H1 (cell line): Measurements from ENCODE around the gene MRPS27. TPM values are rescaled to one million over a fixed set of nuclear protein-coding genes. Genes with fewer than 3 reads are reported as not detected.

Experiments used
- CTCF ChIA-PET: fragments of 300-600 bp; sonication (Branson Sonifier 250); formaldehyde crosslinking; loops from one replicate; lab custom pipeline; 2021; ENCODE audit not compliant: partially characterized antibody; lab: Charles Lee
- POLR2A ChIA-PET: fragments of 300-600 bp; sonication (Branson Sonifier 250); formaldehyde crosslinking; loops from one replicate; lab custom pipeline; 2021; ENCODE audit warnings: inconsistent platforms; ENCODE audit not compliant: partially characterized antibody; lab: Charles Lee
- DNase-seq, 2 experiments: peaks; one replicate each; pipeline versions ENCODE4 v3.0.0 to v3.0.0-alpha.2; 2010 to 2022; ENCODE audit warnings: low spot score in 2 of 2, low read depth in 1 of 2, mixed read lengths in 1 of 2
- FAIRE-seq: peaks from 2 replicates; lab custom pipeline; 2011; peaks lifted over from hg19 to GRCh38; lab: Jason Lieb, UNC
- H2AFZ ChIP-seq: 2 replicates; pipeline ENCODE4 v1.8.1; 2012; ENCODE audit warnings: low read length, inconsistent platforms
- H2AK5ac ChIP-seq: 2 replicates; pipeline ENCODE4 v1.6.1; 2013; ENCODE audit warnings: low read depth, low read length
- H2BK120ac ChIP-seq: replicated peaks from 2 replicates; pipeline ENCODE3; 2013; ENCODE audit warnings: low read depth, low read length, inconsistent platforms
- H2BK12ac ChIP-seq: 2 replicates; pipeline ENCODE4 v1.6.1; 2013; ENCODE audit warnings: low read depth, low read length
- H2BK15ac ChIP-seq: 2 replicates; pipeline ENCODE4 v1.6.1; 2013; ENCODE audit warnings: low read length
- H2BK20ac ChIP-seq: 2 replicates; pipeline ENCODE4 v1.6.1; 2013; ENCODE audit warnings: low read length
- H2BK5ac ChIP-seq: 2 replicates; pipeline ENCODE4 v1.6.1; 2013; ENCODE audit warnings: low read depth, low read length
- H3K14ac ChIP-seq: 2 replicates; pipeline ENCODE4 v1.6.1; 2013; ENCODE audit warnings: inconsistent platforms; ENCODE audit not compliant: insufficient read length
- H3K18ac ChIP-seq: 2 replicates; pipeline ENCODE4 v1.6.1; 2013; ENCODE audit warnings: low read length; ENCODE audit errors: extremely low read depth
- H3K23ac ChIP-seq: 2 replicates; pipeline ENCODE4 v1.6.1; 2013; ENCODE audit warnings: inconsistent platforms; ENCODE audit not compliant: insufficient read length
- H3K23me2 ChIP-seq: 2 replicates; pipeline ENCODE4 v1.6.1; 2013; ENCODE audit warnings: low read depth, low read length
- H3K27ac ChIP-seq: 2 replicates; pipeline ENCODE4 v1.6.1; 2011; ENCODE audit warnings: low read depth, low read length, inconsistent platforms
- H3K27me3 ChIP-seq, 4 experiments: replicated peaks in 1 of 4; 1 replicate in 1 of 4; 2 replicates in 3 of 4; pipeline versions ENCODE4 v1.6.1 to v1.8.1; 2011 to 2013; ENCODE audit warnings: low read length in 3 of 4, mild to moderate bottlenecking in 3 of 4, inconsistent platforms in 2 of 4, mixed read lengths in 2 of 4, moderate library complexity in 1 of 4; ENCODE audit not compliant: control insufficient read depth in 3 of 4, insufficient read depth in 3 of 4; ENCODE audit errors: extremely low read depth in 1 of 4
- H3K36me3 ChIP-seq, 4 experiments: 2 replicates each; pipeline versions ENCODE4 v1.6.1 to v1.8.1; 2011 to 2013; ENCODE audit warnings: mild to moderate bottlenecking in 4 of 4, low read length in 3 of 4, moderate library complexity in 2 of 4, control low read depth in 1 of 4, inconsistent platforms in 1 of 4; ENCODE audit not compliant: insufficient read depth in 4 of 4, control insufficient read depth in 2 of 4
- H3K4ac ChIP-seq: replicated peaks from 2 replicates; pipeline ENCODE3; 2013; ENCODE audit warnings: low read length, low read depth, mixed read lengths, inconsistent platforms; ENCODE audit not compliant: insufficient read length
- H3K4me1 ChIP-seq, 4 experiments: replicated peaks in 1 of 4; 1 replicate in 1 of 4; 2 replicates in 3 of 4; pipeline versions ENCODE4 v1.6.1 to v1.8.1; 2011 to 2013; ENCODE audit warnings: low read length in 3 of 4, inconsistent platforms in 2 of 4, mixed read lengths in 1 of 4; ENCODE audit not compliant: insufficient read depth in 4 of 4, control insufficient read depth in 3 of 4
- H3K4me2 ChIP-seq, 2 experiments: 2 replicates each; pipeline versions ENCODE4 v1.6.1 to v1.8.1; 2011 to 2013; ENCODE audit warnings: low read depth in 2 of 2, low read length in 2 of 2, control low read depth in 1 of 2, inconsistent platforms in 1 of 2, mild to moderate bottlenecking in 1 of 2; ENCODE audit not compliant: insufficient read depth in 1 of 2
- H3K4me3 ChIP-seq, 4 experiments: fragments of 200-600, 300-600 bp in 1 of 4; sonication (generic), shearing (Covaris generic), sonication (Bioruptor Twin) in 1 of 4; 2 replicates each; pipeline versions ENCODE4 v1.5.1 to v1.8.1; 2011 to 2016; ENCODE audit warnings: low read length in 4 of 4, low read depth in 3 of 4, control low read depth in 2 of 4, inconsistent platforms in 2 of 4, mild to moderate bottlenecking in 2 of 4, mixed read lengths in 1 of 4, moderate library complexity in 1 of 4; ENCODE audit not compliant: insufficient read depth in 2 of 4; ENCODE audit errors: extremely low read depth in 1 of 4
- H3K56ac ChIP-seq: replicated peaks from 2 replicates; pipeline ENCODE3; 2013; ENCODE audit warnings: low read depth, mild to moderate bottlenecking, mixed read lengths, low read length, inconsistent platforms; ENCODE audit not compliant: insufficient read length
- H3K79me1 ChIP-seq: 2 replicates; pipeline ENCODE4 v1.6.1; 2013; ENCODE audit warnings: low read depth, low read length, control low read depth
- H3K79me2 ChIP-seq, 2 experiments: 2 replicates each; pipeline versions ENCODE4 v1.6.1 to v1.8.1; 2012 to 2013; ENCODE audit warnings: low read length in 2 of 2, mild to moderate bottlenecking in 2 of 2, inconsistent platforms in 1 of 2; ENCODE audit not compliant: insufficient read depth in 2 of 2, control insufficient read depth in 1 of 2
- H3K9ac ChIP-seq, 4 experiments: replicated peaks in 1 of 4; 1 replicate in 1 of 4; 2 replicates in 3 of 4; pipeline versions ENCODE4 v1.6.1 to v1.8.1; 2011 to 2013; ENCODE audit warnings: low read depth in 3 of 4, low read length in 3 of 4, control low read depth in 2 of 4, mild to moderate bottlenecking in 2 of 4, moderate library complexity in 2 of 4, inconsistent platforms in 1 of 4; ENCODE audit errors: extremely low read depth in 1 of 4
- H3K9me3 ChIP-seq, 2 experiments: 2 replicates each; pipeline versions ENCODE4 v1.6.1 to v1.8.1; 2012 to 2013; ENCODE audit warnings: mild to moderate bottlenecking in 2 of 2, moderate library complexity in 2 of 2, control low read depth in 1 of 2, inconsistent platforms in 1 of 2, low read depth in 1 of 2, low read length in 1 of 2, mixed read lengths in 1 of 2; ENCODE audit not compliant: insufficient read depth in 2 of 2
- H4K20me1 ChIP-seq, 2 experiments: replicated peaks in 1 of 2; 2 replicates each; pipeline versions ENCODE3 to v1.8.1; 2011 to 2013; ENCODE audit warnings: inconsistent platforms in 2 of 2, low read length in 2 of 2, mild to moderate bottlenecking in 1 of 2; ENCODE audit not compliant: insufficient read depth in 2 of 2, control insufficient read depth in 1 of 2
- H4K5ac ChIP-seq: 2 replicates; pipeline ENCODE4 v1.6.1; 2013; ENCODE audit warnings: low read length, low read depth, mixed read lengths, inconsistent platforms; ENCODE audit not compliant: insufficient read length
- H4K8ac ChIP-seq: 2 replicates; pipeline ENCODE4 v1.8.0; 2013; ENCODE audit warnings: mild to moderate bottlenecking, moderate library complexity, low read length, inconsistent platforms; ENCODE audit not compliant: insufficient read depth; ENCODE audit errors: extremely low read depth
- H4K91ac ChIP-seq: replicated peaks from 2 replicates; pipeline ENCODE3; 2013; ENCODE audit warnings: low read length, mixed read lengths, inconsistent platforms; ENCODE audit not compliant: insufficient read length
- BCL11A ChIP-seq, 2 experiments: IDR thresholded peaks; one replicate each; pipeline ENCODE4 v1.6.1; 2011; ENCODE audit warnings: low read depth in 2 of 2, low read length in 2 of 2, mild to moderate bottlenecking in 2 of 2
- CHD1 ChIP-seq: IDR thresholded peaks from 2 replicates; pipeline ENCODE4 v1.6.1; 2012; ENCODE audit warnings: low read depth, low read length, improper control_type of control experiment
- CTCF ChIP-seq, 3 experiments: IDR thresholded peaks; 1 replicate in 2 of 3; 2 replicates in 1 of 3; pipeline versions ENCODE4 v1.5.1 to v1.6.1; 2011; ENCODE audit warnings: low read length in 3 of 3, mild to moderate bottlenecking in 3 of 3, inconsistent platforms in 2 of 3, low read depth in 1 of 3, moderate library complexity in 1 of 3; ENCODE audit not compliant: insufficient read depth in 1 of 3; ENCODE audit errors: control extremely low read depth in 1 of 3
- RBBP5 ChIP-seq: IDR thresholded peaks from 2 replicates; pipeline ENCODE4 v1.7.1; 2012; ENCODE audit warnings: low read depth, mild to moderate bottlenecking, inconsistent platforms, low read length, moderate library complexity, borderline replicate concordance
- SIRT6 ChIP-seq: IDR thresholded peaks from one replicate; pipeline ENCODE4 v1.7.1; 2012; ENCODE audit warnings: low read length, inconsistent platforms
- SIX5 ChIP-seq: IDR thresholded peaks from 2 replicates; pipeline ENCODE4 v1.6.1; 2011; ENCODE audit warnings: mild to moderate bottlenecking, low read depth, low read length
- SP2 ChIP-seq: IDR thresholded peaks from 2 replicates; pipeline ENCODE4 v1.6.1; 2012; ENCODE audit warnings: mild to moderate bottlenecking, low read length, inconsistent platforms
- WGBS, 2 experiments: shearing (Covaris generic) in 1 of 2; methylation state at CpG; one replicate each; pipeline versions ENCODE4 v1.1.6 to v1.1.7; 2013 to 2015; ENCODE audit warnings: low lambda C conversion rate in 2 of 2, mixed read lengths in 2 of 2, inconsistent platforms in 1 of 2, low coverage in 1 of 2, missing lambda C conversion rate in 1 of 2; ENCODE audit not compliant: insufficient replicate concordance in 2 of 2, insufficient coverage in 1 of 2, insufficient read length in 1 of 2; ENCODE audit errors: extremely low coverage in 1 of 2, missing lambda C conversion rate in 1 of 2; 5-methylcytosine and 5-hydroxymethylcytosine counted together
- polyA plus RNA-seq, 7 experiments: library from polyadenylated mRNA; depleted of rRNA in 3 of 7; stranded (reverse) in 5 of 7; unstranded in 2 of 7; fragments of >200 nt in 5 of 7; fragments of 200-250 nt in 2 of 7; gene quantifications; 1 replicate in 5 of 7; 2 replicates in 1 of 7; 4 replicates in 1 of 7; pipeline versions ENCODE4 v1.2.1 to v1.2.3, GENCODE V29; 2011 to 2013; ENCODE audit warnings: missing spikeins in 2 of 7, mixed read lengths in 2 of 7
- total RNA-seq: library from RNA; stranded (reverse); fragmentation: NEBNext Ultra II Directional; extraction: Animal tissue kit (Norgen Biotek cat#: 25700); gene quantifications from 2 replicates; pipeline ENCODE4 v1.2.1, GENCODE V29; 2021

The MRPS27 gene
- total and polyA plus RNA-seq, 2 of the 8 experiments (the other 6 are each of a cell fraction or from before 2014, with no cell fraction given): 93.2 to 102 TPM

DNA sequence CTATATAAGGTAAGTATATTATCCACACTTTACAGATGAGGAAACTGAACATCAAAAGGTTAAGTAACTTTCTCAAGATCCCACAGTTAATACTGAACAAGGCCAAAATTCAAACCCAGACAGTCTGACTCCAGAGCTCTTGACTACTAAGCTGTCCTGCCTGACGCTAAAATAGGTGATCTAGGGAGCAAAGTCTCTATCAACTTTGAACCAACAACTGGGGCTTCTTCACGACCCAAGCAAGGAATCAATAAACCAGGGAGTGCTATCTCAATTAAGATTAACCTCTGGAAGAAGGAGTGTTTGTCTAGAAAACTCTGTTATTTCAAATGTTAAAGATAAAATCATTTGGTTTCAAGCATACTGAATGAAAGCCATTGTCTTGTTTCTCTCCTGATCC is 64.4 kb downstream of the MRPS27 start:
- H4K91ac ChIP-seq: no peak overlapping the region
- H2AK5ac ChIP-seq: no peak overlapping the region
- DNase-seq (no peak), FAIRE-seq (no peak)
- peaks cover 0 to 6% of the 10 kb centered on the region in 2 experiments; a peak in 2 of 4 replicates for H3K79me2 ChIP-seq
- no peak overlapping the region for H2BK15ac ChIP-seq
- CTCF ChIA-PET: no interaction called here
- no peak overlapping the region for H3K4me3 ChIP-seq
- no peaks in the 10 kb centered on the region for H3K9me3 ChIP-seq
- H3K23ac ChIP-seq: no peak overlapping the region
- H4K5ac ChIP-seq: no peak overlapping the region
- H2BK5ac ChIP-seq: no peak overlapping the region
- no peaks in the 10 kb centered on the region for H3K27me3 ChIP-seq
- H4K20me1 ChIP-seq: peaks cover 0 to 3% of the 10 kb centered on the region in 2 experiments
- H3K27ac ChIP-seq: no peak overlapping the region
- no peak overlapping the region for H2BK20ac ChIP-seq
- H3K23me2 ChIP-seq: no peaks in the 10 kb centered on the region
- H2BK120ac ChIP-seq: no peak overlapping the region
- H3K9ac ChIP-seq: no peak overlapping the region
- no peak overlapping the region for H2AFZ ChIP-seq
- H2BK12ac ChIP-seq: no peak overlapping the region
- H3K36me3 ChIP-seq: no peaks in the 10 kb centered on the region; a peak in 3 of 8 replicates
- peaks cover 2% of the 10 kb centered on the region; the same call in 1 of the 2 replicates for H3K79me1 ChIP-seq
- TF ChIP-seq CHD1: no peak
- no peak for TF ChIP-seq SIX5
- TF ChIP-seq RBBP5: no peak
- TF ChIP-seq CTCF (IDR thresholded peaks at IDR 0.05; ENCODE audit: control extremely low read depth in 1 of 3, insufficient read depth in 1 of 3, low read depth in 1 of 3, low read length in 3 of 3): no peak
- no peak for TF ChIP-seq SP2
- no peak for TF ChIP-seq SIRT6
- TF ChIP-seq BCL11A (IDR thresholded peaks at IDR 0.05; ENCODE audit: low read depth in 2 of 2, low read length in 2 of 2): no peak
- TF ChIP-seq, all 59 proteins: peak for 0
- WGBS, 2 experiments: 78% methylated on average over 2 of the region's 2 CpGs; no CpG with 5 or more reads in 1 of the 2 experiments
- Histone ChIP-seq H3K4me1 (no peaks in the 10 kb centered on the region), H4K8ac (no peak overlapping the region), H3K56ac (no peak overlapping the region), H3K4me2 (no peak overlapping the region), H3K4ac (no peak overlapping the region), H3K14ac (no peak overlapping the region), H3K18ac (no peak overlapping the region)
- POLR2A ChIA-PET: no interaction called here
